ENCODE results near the gene ISM1. TPM values are rescaled to one million over a fixed set of nuclear protein-coding genes. Genes with fewer than 3 reads are reported as not detected.
A peak's percentile ranks its signal among the peaks of the same experiment; 100 is the strongest.

ISM1 gene
- total RNA-seq, 4 donors from 2014 or later: 1.8 to 7.1 (median 4.0) TPM

- H3K4me3 ChIP-seq: no peak overlapping the region
- WGBS: 61% methylated on average over 4 of the region's 4 CpGs
- H3K4me1 ChIP-seq: no peaks in the 10 kb centered on the region
- H3K27me3 ChIP-seq: no peaks in the 10 kb centered on the region
- DNase-seq (ENCODE audit: extremely low spot score): peak; percentile 87
- H3K27ac ChIP-seq (replicated peaks in 1 of 4): no peak overlapping the region
- H3K9me3 ChIP-seq: no peaks in the 10 kb centered on the region
- H3K36me3 ChIP-seq: no peaks in the 10 kb centered on the region
- intact Hi-C loops (cut with DNase I): no loop called here
- no peak for TF ChIP-seq POLR2AphosphoS5 (IDR thresholded peaks at IDR 0.05)
- no peak for TF ChIP-seq CTCF (IDR thresholded peaks at IDR 0.05)
- TF ChIP-seq POLR2A (IDR thresholded peaks at IDR 0.05; ENCODE audit: low read depth): no peak
- no peak for TF ChIP-seq EP300 (IDR thresholded peaks at IDR 0.05)
Observed at GRCh38 chr20:13296070-13296469, 75.0 kb downstream of the ISM1 start.

- DNase-seq (ENCODE audit: extremely low spot score): no peak
- TF ChIP-seq EP300 (IDR thresholded peaks at IDR 0.05) (no peak), POLR2AphosphoS5 (IDR thresholded peaks at IDR 0.05) (no peak), CTCF (IDR thresholded peaks at IDR 0.05) (no peak)
- Histone ChIP-seq H3K27me3 (no peaks in the 10 kb centered on the region), H3K36me3 (no peaks in the 10 kb centered on the region), H3K4me1 (no peaks in the 10 kb centered on the region), H3K27ac (replicated peaks in 1 of 4) (no peak overlapping the region), H3K9me3 (no peaks in the 10 kb centered on the region), H3K4me3 (no peak overlapping the region)
- 83% methylated on average over 5 of the region's 5 CpGs for WGBS
- intact Hi-C loops (cut with DNase I): no loop called here
Observed at GRCh38 chr20:13297147-13297899, 76.2 kb downstream of the ISM1 start.

GRCh38 chr20:13298692-13299373, 77.8 kb downstream of the ISM1 start:
- intact Hi-C loops (cut with DNase I): no loop called here

GRCh38 chr20:13299401-13299800, 78.3 kb downstream of the ISM1 start:
- DNase-seq (ENCODE audit: extremely low spot score): no peak
- intact Hi-C loops (cut with DNase I): no loop called here
- no peaks in the 10 kb centered on the region for H3K4me1 ChIP-seq
- H3K36me3 ChIP-seq: no peaks in the 10 kb centered on the region
- no peak overlapping the region for H3K4me3 ChIP-seq
- WGBS: 97% methylated on average over 18 of the region's 18 CpGs
- H3K9me3 ChIP-seq: peaks cover 0 to 4% (median 0%) of the 10 kb centered on the region in 4 donors
- TF ChIP-seq POLR2AphosphoS5 (IDR thresholded peaks at IDR 0.05) (no peak), CTCF (IDR thresholded peaks at IDR 0.05) (no peak), POLR2A (IDR thresholded peaks at IDR 0.05; ENCODE audit: low read depth) (no peak), EP300 (IDR thresholded peaks at IDR 0.05) (no peak)
- no peaks in the 10 kb centered on the region for H3K27me3 ChIP-seq
- no peak overlapping the region for H3K27ac ChIP-seq (replicated peaks in 1 of 4)

More at GRCh38 chr20:13298692-13299373, 77.8 kb downstream of the ISM1 start:
- DNase-seq (ENCODE audit: extremely low spot score): peak; percentile 91
- no peaks in the 10 kb centered on the region for H3K9me3 ChIP-seq
- no peak overlapping the region for H3K27ac ChIP-seq (replicated peaks in 1 of 4)
- no peaks in the 10 kb centered on the region for H3K4me1 ChIP-seq
- TF ChIP-seq POLR2AphosphoS5 (IDR thresholded peaks at IDR 0.05) (no peak), POLR2A (IDR thresholded peaks at IDR 0.05; ENCODE audit: low read depth) (no peak), EP300 (IDR thresholded peaks at IDR 0.05) (no peak), CTCF (IDR thresholded peaks at IDR 0.05) (no peak)
- H3K36me3 ChIP-seq: no peaks in the 10 kb centered on the region
- WGBS: 86% methylated on average over 11 of the region's 29 CpGs
- H3K27me3 ChIP-seq: no peaks in the 10 kb centered on the region
- H3K4me3 ChIP-seq: no peak overlapping the region

All from esophagus muscularis mucosa (tissue), 4 donors.